MG63 (cell line): Measurements from ENCODE around the gene POLR2C. TPM values are rescaled to one million over a fixed set of nuclear protein-coding genes. Genes with fewer than 3 reads are reported as not detected.

ENCODE experiments used
- DNase-seq: peaks from one replicate; pipeline ENCODE4 v3.0.0-alpha.2; 2020
- H3K27me3 ChIP-seq: fragments of 250-450 bp; sonication (Bioruptor Pico); 2 replicates; pipeline ENCODE4 v1.5.1; 2020; ENCODE audit warnings: mild to moderate bottlenecking, moderate library complexity
- H3K36me3 ChIP-seq: fragments of 250-450 bp; sonication (Bioruptor Pico); 2 replicates; pipeline ENCODE4 v1.5.1; 2020; ENCODE audit warnings: mild to moderate bottlenecking, moderate library complexity
- H3K4me3 ChIP-seq: fragments of 250-450 bp; sonication (Bioruptor Pico); 2 replicates; pipeline ENCODE4 v1.5.1; 2020; ENCODE audit warnings: mild to moderate bottlenecking, moderate library complexity
- H3K9me3 ChIP-seq: fragments of 250-450 bp; sonication (Bioruptor Pico); 2 replicates; pipeline ENCODE4 v1.5.1; 2020; ENCODE audit warnings: mild to moderate bottlenecking, moderate library complexity
- total RNA-seq: library from RNA; depleted of rRNA; stranded (reverse); fragments of >200 nt; shearing (Covaris generic); gene quantifications from 2 replicates; pipeline ENCODE4 v1.2.3, GENCODE V29; 2014; ENCODE audit warnings: low replicate concordance

The POLR2C gene
- total RNA-seq, 1 experiment from 2014 or later = 482 TPM

DNA sequence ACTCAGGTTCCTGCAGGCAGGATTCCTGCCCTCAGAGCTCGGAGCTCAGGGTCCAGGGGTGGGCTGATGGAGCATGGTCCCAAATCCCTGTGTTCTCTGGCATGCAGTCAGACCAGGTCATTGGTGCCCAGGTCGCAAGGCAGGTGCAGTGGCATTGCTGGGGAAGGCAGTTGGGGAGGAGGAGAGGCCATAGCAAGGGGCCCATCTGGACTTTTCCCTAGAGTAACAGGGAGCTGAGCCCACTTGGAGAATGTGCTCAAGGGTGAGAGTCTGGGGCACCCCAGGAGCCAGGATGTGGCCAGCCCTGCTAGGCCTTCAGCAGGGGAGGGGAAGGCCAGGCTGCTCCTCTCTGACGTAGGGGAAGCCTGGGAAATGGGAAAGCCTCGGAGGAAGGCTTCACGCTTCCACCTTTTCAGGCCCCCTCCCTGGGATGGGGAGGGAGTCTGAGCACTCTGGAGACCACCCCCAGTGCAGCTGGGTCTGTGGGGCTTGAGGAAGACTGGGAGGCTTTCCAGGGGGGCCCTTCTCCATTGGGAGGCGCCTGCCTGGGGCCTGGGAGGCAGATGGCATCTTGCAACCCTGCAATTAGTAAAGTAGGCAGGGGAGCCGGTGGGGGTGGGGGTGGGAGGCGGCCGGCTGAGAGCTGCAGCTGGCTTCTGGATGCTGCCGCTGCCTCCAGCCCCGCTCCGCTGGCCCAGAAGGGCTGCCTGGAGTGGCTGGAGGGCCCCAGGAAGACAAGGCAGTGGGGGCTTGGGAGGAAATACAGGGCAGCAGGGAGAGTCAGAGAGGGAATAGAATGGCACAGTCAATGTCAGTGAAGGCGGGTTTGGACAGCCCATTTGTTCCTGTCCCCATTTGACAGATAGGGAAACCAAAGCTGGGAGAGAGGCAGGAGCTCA is 44.9 kb downstream of the POLR2C start:
- H3K27me3 ChIP-seq = no peaks in the 10 kb centered on the region; the same call in 1 of the 2 replicates
- H3K9me3 ChIP-seq = no peaks in the 10 kb centered on the region
- H3K4me3 ChIP-seq = no peak overlapping the region
- DNase-seq = no peak
- no peaks in the 10 kb centered on the region; the same call in 1 of the 2 replicates for H3K36me3 ChIP-seq

DNA sequence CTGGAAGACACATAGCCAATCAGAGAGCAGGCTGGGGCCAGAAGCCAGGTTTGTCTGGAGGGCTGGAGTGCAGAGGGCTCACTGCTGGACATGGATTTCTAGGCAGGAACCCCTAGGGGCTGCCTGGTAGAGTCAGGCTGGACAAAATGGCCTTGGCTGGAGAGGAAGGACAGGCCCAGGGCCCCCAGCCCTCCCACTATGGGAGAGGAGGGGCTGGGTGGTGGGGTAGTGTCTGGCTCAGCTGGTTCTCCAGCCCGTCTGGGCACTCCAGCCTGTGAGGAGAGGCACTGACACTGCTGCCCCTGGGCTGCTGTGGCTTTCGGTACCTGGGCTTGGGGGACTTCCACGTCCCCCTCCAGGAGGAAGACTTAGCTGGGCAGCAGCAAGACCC is 45.6 kb downstream of the POLR2C start:
- no peaks in the 10 kb centered on the region for H3K9me3 ChIP-seq
- no peak overlapping the region for H3K4me3 ChIP-seq
- H3K36me3 ChIP-seq = no peaks in the 10 kb centered on the region; the same call in 1 of the 2 replicates
- no peak for DNase-seq
- no peaks in the 10 kb centered on the region; the same call in 1 of the 2 replicates for H3K27me3 ChIP-seq

DNA sequence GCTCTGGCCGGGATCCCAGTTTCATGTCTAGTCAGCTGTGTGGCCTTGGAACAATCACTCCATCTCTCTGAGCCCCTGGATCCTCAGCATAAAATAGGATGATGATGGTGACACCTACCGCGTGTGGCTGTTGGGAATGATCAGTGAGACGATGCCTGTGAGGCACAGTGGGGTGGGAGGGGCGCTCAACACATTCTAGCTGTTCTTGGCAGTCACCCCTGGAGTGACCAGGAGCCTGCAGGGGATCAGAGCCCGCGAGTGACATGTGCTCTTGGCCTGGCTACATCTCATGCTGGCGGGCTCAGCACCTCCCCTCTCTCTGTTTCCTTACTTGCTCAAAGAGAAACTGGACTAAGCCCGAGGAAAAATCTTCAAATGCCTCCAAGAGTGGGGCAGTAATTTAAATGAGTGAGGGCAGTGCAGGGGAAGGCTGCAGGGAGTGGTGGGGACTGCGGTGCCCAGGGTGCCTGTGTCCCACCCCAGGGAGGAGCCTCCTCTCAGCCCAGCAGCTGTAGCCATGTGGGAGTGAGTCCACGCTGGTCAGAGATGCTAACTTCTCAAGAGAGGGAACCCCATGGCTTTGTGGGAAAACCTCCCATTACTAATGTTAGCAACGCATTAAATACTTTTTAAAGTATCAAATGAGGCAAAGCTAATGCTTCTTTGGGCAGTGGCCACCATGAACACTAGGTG is 46.9 kb downstream of the POLR2C start:
- no peak for DNase-seq
- Histone ChIP-seq H3K27me3 (no peaks in the 10 kb centered on the region; the same call in 1 of the 2 replicates), H3K4me3 (no peak overlapping the region), H3K9me3 (no peaks in the 10 kb centered on the region), H3K36me3 (no peaks in the 10 kb centered on the region; the same call in 1 of the 2 replicates)

DNA sequence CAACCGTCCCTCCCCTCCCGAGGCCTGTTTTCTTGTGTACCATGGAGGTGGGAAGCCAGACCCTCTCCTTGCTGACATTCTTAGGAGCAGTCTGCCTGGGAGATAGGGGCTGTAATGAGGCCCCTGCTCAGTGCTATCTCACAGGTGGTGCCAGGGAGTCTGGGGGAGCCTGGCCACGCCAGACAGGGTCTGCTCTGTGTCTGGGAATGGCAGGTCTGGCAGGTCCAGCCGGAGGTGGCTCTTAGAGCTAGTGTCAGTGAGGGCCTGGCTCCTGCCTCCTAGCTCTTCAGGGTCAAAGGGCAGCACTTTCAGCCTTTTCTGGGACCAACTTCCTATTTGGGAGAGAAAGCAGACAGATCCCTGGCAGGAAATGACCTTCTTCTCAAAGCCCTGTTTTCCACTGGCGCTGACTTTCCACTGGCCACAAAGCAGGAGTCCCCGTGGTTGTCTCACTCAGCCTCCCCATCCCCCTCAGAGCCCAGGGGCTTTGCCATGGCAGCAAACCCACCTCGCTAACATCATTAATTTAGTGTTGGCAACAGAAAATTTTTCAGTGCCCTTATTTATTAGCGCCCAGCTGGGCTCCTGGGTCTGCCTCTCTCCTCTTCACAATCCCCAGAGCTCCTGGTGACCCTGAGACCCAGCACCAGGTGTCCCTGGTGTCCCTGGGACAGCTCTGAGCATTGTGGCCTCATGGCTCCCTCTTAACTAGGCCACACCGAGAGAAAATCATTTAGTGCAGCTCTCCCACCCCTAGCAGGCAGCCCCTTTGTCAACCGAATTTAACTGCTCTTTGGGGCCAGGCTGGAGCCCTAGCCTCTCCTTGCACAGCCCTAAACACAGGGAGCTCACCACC is 47.8 kb downstream of the POLR2C start:
- no peak for DNase-seq
- no peaks in the 10 kb centered on the region for H3K9me3 ChIP-seq
- H3K4me3 ChIP-seq = no peak overlapping the region
- no peaks in the 10 kb centered on the region; the same call in 1 of the 2 replicates for H3K27me3 ChIP-seq
- H3K36me3 ChIP-seq = no peaks in the 10 kb centered on the region; the same call in 1 of the 2 replicates

- DNase-seq = no peak
- Histone ChIP-seq H3K27me3 (no peaks in the 10 kb centered on the region), H3K9me3 (no peaks in the 10 kb centered on the region), H3K36me3 (no peaks in the 10 kb centered on the region; the same call in 1 of the 2 replicates), H3K4me3 (no peak overlapping the region)
Measured at GRCh38 chr16:57512296-57513001, 50.0 kb downstream of the POLR2C start.

DNA sequence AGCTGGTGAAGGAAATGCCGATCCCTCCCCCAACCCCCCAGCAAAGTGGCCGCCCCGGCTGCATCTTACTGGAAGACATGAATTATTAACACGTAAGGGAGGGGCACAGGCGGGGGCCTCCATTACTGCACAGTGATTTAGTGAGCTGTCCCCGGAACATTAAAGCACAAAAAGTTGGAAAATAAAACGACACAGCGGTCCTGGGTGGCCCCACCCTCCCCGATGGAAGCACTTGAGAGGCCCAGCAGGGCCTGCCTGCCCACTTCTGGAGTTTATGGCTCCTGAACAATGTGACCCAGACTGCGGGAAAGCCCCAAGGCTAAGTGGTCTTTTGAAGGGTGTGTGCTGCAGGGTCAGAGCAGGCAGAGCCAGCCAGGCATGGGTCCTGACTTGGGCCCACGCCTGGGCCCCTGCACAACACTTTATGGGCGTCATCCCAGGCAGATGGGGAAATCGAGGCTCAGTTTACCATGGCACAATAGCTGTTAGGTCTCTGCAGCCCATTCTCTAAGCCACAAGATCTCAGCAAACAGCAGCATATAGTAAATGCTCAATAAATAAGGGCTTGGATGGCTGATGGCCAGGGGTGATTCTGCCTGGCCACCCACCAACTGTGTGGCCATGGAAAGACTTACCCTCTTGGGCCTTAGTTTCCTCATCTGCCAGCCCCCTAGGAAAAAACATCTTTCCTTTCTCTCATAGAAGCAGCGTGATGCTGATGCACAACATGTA is 51.1 kb downstream of the POLR2C start:
- Histone ChIP-seq H3K9me3 (no peaks in the 10 kb centered on the region), H3K36me3 (peaks cover 7% of the 10 kb centered on the region), H3K27me3 (no peaks in the 10 kb centered on the region), H3K4me3 (no peak overlapping the region)
- DNase-seq = no peak

DNA sequence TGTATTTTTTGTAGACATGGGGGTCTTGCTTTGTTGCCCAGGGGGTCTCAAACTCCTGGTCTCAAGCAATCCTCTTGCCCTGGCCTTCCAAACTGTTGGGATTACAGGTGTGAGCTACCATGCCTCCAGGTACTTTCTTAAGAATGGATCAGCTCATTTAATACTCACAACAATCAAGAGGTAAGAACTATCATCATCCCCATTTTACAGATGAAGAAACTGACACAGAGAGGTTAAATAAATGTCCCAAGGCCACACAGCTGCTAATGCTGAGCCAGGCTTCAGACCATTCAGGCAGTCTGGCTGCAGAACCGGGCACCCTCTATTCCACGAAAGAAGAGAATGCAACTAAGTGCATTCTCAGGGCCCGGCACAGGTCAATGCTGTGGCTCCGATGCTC is 51.9 kb downstream of the POLR2C start:
- no peak for DNase-seq
- Histone ChIP-seq H3K27me3 (no peaks in the 10 kb centered on the region), H3K9me3 (no peaks in the 10 kb centered on the region), H3K36me3 (peaks cover 7% of the 10 kb centered on the region), H3K4me3 (no peak overlapping the region)

DNA sequence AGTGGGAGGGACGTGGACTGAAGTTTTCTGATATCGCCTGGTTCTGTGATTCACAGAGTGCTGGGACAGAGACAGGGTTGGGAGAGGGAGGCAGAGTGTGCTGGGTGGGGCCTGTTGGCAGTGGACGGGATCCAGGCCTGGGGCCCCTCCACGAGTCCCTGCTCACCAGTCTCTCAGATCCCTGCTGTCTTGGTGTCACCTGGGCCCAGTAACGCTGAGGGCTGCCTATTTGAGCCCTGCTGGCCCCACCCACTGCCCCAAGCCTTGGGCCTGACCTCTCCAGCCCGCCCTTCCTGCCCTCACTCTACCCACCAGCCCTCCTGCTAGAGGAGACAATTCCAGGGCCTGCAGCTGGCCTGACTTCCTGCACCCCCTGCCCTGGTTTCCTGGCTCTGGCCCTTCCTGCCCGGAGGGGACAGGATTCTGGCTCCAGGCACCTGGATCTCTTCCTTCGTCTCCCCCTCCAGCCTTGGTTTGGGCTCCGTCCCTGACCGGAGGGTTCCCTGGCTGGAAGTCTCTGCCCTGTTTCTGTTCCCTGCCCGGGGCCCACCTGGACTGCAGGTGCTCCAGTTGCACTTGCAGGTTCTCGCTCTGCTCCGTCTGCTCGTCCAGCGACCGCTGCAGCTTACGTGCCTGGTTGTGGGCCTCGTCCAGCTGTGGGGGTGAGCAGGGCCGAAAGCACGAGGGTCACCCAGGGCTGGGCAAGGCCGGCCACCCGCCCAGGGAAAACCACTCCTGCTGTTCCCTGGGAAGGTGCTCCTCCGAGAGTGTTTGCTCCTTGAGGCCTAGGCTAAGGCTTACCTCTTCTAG is 52.5 kb downstream of the POLR2C start:
- Histone ChIP-seq H3K4me3 (no peak overlapping the region), H3K27me3 (no peaks in the 10 kb centered on the region), H3K36me3 (peaks cover 7% of the 10 kb centered on the region), H3K9me3 (no peaks in the 10 kb centered on the region)
- no peak for DNase-seq

DNA sequence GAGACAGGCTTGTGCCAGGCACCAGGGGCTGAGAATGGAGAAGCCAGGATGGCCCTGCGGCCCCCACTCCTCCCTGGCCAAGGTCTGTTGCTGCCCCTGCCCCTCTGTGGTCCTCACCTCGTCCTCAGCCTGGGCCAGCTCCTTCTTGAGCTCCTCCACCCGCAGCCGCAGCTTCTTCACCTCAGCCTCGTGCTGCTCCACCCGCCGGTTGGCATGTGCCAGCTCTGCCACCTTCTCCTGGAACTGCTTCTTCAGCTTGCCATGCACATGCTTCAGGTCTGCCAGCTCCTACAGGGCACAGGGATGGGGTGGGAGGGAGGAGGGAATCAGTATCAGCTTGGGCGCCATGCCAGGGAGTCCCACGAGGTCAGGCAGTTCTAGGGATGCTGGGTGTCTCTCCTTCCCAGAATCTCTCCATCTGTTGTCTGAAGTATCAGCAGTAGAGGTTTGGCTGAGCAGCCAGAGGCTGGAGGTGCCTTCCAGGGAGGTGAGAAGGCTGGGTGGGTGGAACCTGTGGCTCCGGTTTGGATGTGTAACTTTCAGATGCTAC is 53.8 kb downstream of the POLR2C start:
- DNase-seq = no peak
- H3K9me3 ChIP-seq = no peaks in the 10 kb centered on the region

GRCh38 chr16:57516773-57517172 is 54.3 kb downstream of the POLR2C start:
- no peak for DNase-seq
- H3K36me3 ChIP-seq = peaks cover 7% of the 10 kb centered on the region
- H3K4me3 ChIP-seq = no peak overlapping the region

More for the DNA sequence above, 53.8 kb downstream of the POLR2C start:
- Histone ChIP-seq H3K27me3 (no peaks in the 10 kb centered on the region), H3K36me3 (peaks cover 7% of the 10 kb centered on the region), H3K4me3 (no peak overlapping the region)

DNA sequence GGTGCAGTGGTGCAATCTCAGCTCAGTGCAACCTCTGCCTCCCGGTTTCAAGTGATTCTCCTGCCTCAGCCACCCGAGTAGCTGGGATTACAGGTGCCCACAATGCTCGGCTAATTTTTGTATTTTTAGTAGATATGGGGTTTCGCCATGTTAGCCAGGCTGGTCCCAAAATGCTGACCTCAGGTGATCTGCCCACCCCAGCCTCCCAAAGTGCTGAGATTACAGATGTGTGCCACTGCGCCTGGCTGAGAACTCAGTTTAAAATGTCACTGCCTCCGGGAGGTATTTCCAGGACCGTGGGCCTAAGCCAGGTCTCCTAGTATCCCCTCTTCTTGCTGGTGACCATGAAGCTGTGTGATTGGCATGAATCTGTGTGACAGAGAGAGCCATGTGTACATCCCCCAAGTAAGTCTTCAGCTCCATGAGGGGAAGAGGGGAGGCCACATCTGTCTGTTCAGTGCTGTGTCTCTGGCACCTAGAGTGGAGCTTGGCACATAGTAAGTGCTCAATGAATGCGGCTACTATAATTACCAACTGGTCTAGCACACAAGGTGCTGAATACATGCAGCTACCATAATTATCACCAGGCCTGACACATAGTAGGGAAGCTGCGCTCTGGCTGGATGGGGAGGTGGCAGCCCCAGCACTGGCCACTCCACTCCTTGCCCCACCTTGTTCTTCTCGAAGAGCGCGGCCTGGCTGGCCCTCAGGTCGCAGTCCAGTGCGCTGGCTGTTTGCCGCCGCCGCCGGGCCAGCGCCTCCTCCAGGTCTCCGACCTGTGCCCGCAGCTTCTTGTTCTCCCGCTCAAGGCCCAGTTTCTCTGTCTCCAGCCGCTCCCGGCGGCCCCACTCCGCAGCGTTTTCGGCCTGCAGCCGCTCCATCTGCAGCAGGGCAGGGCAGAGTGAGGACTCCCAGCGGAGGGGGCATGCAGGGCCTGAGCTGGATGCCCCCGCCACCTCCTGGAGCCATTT is 55.2 kb downstream of the POLR2C start:
- DNase-seq = no peak
- peaks cover 7% of the 10 kb centered on the region for H3K36me3 ChIP-seq

More at GRCh38 chr16:57516773-57517172, 54.3 kb downstream of the POLR2C start:
- Histone ChIP-seq H3K9me3 (no peaks in the 10 kb centered on the region), H3K27me3 (no peaks in the 10 kb centered on the region)

DNA sequence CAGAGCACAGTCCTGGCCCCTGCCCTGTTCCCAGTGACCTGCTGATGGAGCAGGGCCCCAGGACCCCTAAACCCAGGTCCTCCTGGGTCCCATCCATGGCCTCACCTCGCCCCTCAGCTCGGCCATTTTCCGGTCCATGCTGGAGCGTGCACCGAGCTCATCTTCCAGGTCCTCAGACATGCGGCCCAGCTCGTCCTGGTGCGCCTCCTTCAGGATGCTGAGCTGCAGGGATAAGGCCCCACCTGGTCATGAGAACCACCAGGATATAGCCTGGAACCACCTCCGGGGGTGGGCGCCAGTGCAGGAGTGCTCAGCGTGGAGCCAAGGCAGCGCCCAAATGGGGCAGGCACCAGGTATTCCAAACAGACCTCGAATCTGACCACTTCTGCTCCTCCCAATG is 56.0 kb downstream of the POLR2C start:
- Histone ChIP-seq H3K27me3 (no peaks in the 10 kb centered on the region), H3K4me3 (no peak overlapping the region), H3K9me3 (no peaks in the 10 kb centered on the region), H3K36me3 (peaks cover 7% of the 10 kb centered on the region)
- DNase-seq = no peak

More for the DNA sequence above, 55.2 kb downstream of the POLR2C start:
- Histone ChIP-seq H3K27me3 (no peaks in the 10 kb centered on the region), H3K9me3 (no peaks in the 10 kb centered on the region), H3K4me3 (no peak overlapping the region)

DNA sequence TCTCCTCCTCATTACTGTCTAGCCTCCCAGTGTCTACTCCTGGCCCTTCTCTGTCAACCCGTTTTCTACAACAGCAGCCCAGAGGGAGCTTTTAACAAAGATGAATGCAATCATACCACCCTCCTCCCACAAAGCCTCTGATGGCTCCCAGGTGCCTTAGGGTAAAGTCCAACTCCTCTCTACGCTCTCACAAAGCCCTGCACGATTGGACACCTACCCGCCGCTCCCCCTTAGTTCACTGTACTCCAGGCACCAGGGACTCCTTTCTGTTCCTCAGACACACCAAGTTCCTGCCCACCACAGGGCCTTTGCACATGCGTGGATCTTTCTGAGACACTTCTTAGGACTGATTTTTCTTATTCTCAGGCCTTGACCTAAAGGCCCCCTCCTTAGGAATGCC is 56.4 kb downstream of the POLR2C start:
- no peak overlapping the region for H3K4me3 ChIP-seq
- no peaks in the 10 kb centered on the region for H3K27me3 ChIP-seq
- H3K36me3 ChIP-seq = peaks cover 7% of the 10 kb centered on the region
- no peak for DNase-seq
- H3K9me3 ChIP-seq = no peaks in the 10 kb centered on the region
